Measurements from ENCODE around the gene SLC25A40. TPM values are rescaled to one million over a fixed set of nuclear protein-coding genes. Genes with fewer than 3 reads are reported as not detected.
A peak's percentile ranks its signal among the peaks of the same experiment; 100 is the strongest.

The SLC25A40 gene
- total RNA-seq, 1 experiment from 2014 or later, result 47.7 TPM

GRCh38 chr7:87877366-87878040 lies 1.3 kb upstream of the SLC25A40 start:
- intact Hi-C loops (cut with micrococcal nuclease; ENCODE audit: unreplicated experiment), result loop anchor here (5.0 to 10.0 kb wide), 3 partner anchors 80 to 653 kb away; partner anchors contain the start of gene SRI
- BruUV-seq (replicated peaks), result no TSS peak
- Histone ChIP-seq H3K9me2 (ENCODE audit: insufficient read depth) (no peaks in the 10 kb centered on the region), H3K27ac (peak overlapping the region; percentile 85), H3K36me3 (ENCODE audit: low read depth) (0 out of 2 replicates have a peak, but pooled peaks cover 17% of the 10 kb centered on the region), H3K4me1 (replicated peaks; ENCODE audit: insufficient read depth) (peaks cover 28% of the 10 kb centered on the region), H2AFZ (peak overlapping the region; percentile 98), H3K27me3 (ENCODE audit: insufficient read depth, low read depth) (no peaks in the 10 kb centered on the region), H4K20me1 (ENCODE audit: insufficient read depth) (no peaks in the 10 kb centered on the region), H3K4me3 (peak overlapping the region; percentile 92), H3K79me2 (ENCODE audit: low read depth) (peaks cover 86% of the 10 kb centered on the region), H3F3A (ENCODE audit: insufficient read depth, low read depth) (peaks cover 23% of the 10 kb centered on the region), H3K4me2 (peak overlapping the region; percentile 99), H3K9me3 (ENCODE audit: insufficient read depth, low read depth) (no peaks in the 10 kb centered on the region)
- TF ChIP-seq EZH2 (IDR thresholded peaks at IDR 0.05; ENCODE audit: low read depth) (no peak), CTCF (conservative IDR thresholded peaks at IDR 0.05) (no peak)
- ChIA-PET POLR2A (ENCODE audit: unreplicated experiment) (no interaction called here), CTCF (interaction anchor here (0.6 kb wide), 1 partner anchor 9 kb away, joined by 3 read pairs; no protein-coding TSS in a partner anchor)
- no peak for DNase-seq

GRCh38 chr7:87876869-87877234 lies 692 bp upstream of the SLC25A40 start:
- Histone ChIP-seq H3K9me2 (ENCODE audit: insufficient read depth) (no peaks in the 10 kb centered on the region), H3K9me3 (ENCODE audit: insufficient read depth, low read depth) (no peaks in the 10 kb centered on the region), H4K20me1 (ENCODE audit: insufficient read depth) (no peaks in the 10 kb centered on the region), H2AFZ (peak overlapping the region; percentile 98), H3K27ac (peak overlapping the region; percentile 85), H3K79me2 (ENCODE audit: low read depth) (peaks cover 86% of the 10 kb centered on the region), H3K4me3 (peak overlapping the region; percentile 92), H3K4me2 (peak overlapping the region; percentile 99), H3K27me3 (ENCODE audit: insufficient read depth, low read depth) (no peaks in the 10 kb centered on the region), H3F3A (ENCODE audit: insufficient read depth, low read depth) (peaks cover 23% of the 10 kb centered on the region), H3K4me1 (replicated peaks; ENCODE audit: insufficient read depth) (peaks cover 28% of the 10 kb centered on the region), H3K36me3 (ENCODE audit: low read depth) (0 out of 2 replicates have a peak, but pooled peaks cover 17% of the 10 kb centered on the region)
- ChIA-PET POLR2A (ENCODE audit: unreplicated experiment) (interaction anchor here (0.6 kb wide), 1 partner anchor 694 kb away, joined by 5 read pairs; no protein-coding TSS in a partner anchor), CTCF (no interaction called here)
- intact Hi-C loops (cut with micrococcal nuclease; ENCODE audit: unreplicated experiment), result loop anchor here (5.0 to 10.0 kb wide), 3 partner anchors 80 to 652 kb away; partner anchors contain the start of gene SRI
- no peak for TF ChIP-seq EZH2 (IDR thresholded peaks at IDR 0.05; ENCODE audit: low read depth)
- no peak for TF ChIP-seq CTCF (conservative IDR thresholded peaks at IDR 0.05)
- peak; percentile 44 to 47 for DNase-seq
- TSS peak; percentile 58 for BruUV-seq (replicated peaks)

GRCh38 chr7:87875151-87876039 lies 765 bp downstream of the SLC25A40 start:
- H3K4me3 ChIP-seq, result peak overlapping the region; percentile 92
- no peaks in the 10 kb centered on the region for H3K9me2 ChIP-seq (ENCODE audit: insufficient read depth)
- peaks cover 23% of the 10 kb centered on the region for H3F3A ChIP-seq (ENCODE audit: insufficient read depth, low read depth)
- peak overlapping the region; percentile 98 for H2AFZ ChIP-seq
- peaks cover 75% of the 10 kb centered on the region for H3K79me2 ChIP-seq (ENCODE audit: low read depth)
- 0 out of 2 replicates have a peak, but pooled peaks cover 14% of the 10 kb centered on the region for H3K36me3 ChIP-seq (ENCODE audit: low read depth)
- TF ChIP-seq CTCF (conservative IDR thresholded peaks at IDR 0.05) (no peak), EZH2 (IDR thresholded peaks at IDR 0.05; ENCODE audit: low read depth) (no peak)
- H4K20me1 ChIP-seq (ENCODE audit: insufficient read depth), result no peaks in the 10 kb centered on the region
- DNase-seq, result no peak
- intact Hi-C loops (cut with micrococcal nuclease; ENCODE audit: unreplicated experiment), result loop anchor here (5.0 to 10.0 kb wide), 3 partner anchors 78 to 651 kb away; partner anchors contain the start of gene SRI
- CTCF ChIA-PET, result interaction anchor here (0.5 to 0.6 kb wide), 3 partner anchors 16 to 649 kb away, joined by 3 to 4 read pairs (median 3); no protein-coding TSS in a partner anchor
- POLR2A ChIA-PET (ENCODE audit: unreplicated experiment), result interaction anchor here (0.6 kb wide), 1 partner anchor 38 kb away, joined by 3 read pairs; no protein-coding TSS in a partner anchor
- H3K4me1 ChIP-seq (replicated peaks; ENCODE audit: insufficient read depth), result peaks cover 28% of the 10 kb centered on the region
- peak overlapping the region; percentile 85 for H3K27ac ChIP-seq
- no peaks in the 10 kb centered on the region for H3K27me3 ChIP-seq (ENCODE audit: insufficient read depth, low read depth)
- no peaks in the 10 kb centered on the region for H3K9me3 ChIP-seq (ENCODE audit: insufficient read depth, low read depth)
- H3K4me2 ChIP-seq, result peak overlapping the region; percentile 99
- BruUV-seq (replicated peaks), result TSS peak; percentile 54

Measured in PC-9 (cell line).